HepG2 (cell line): ENCODE data around the gene ZNF540. TPM values are rescaled to one million over a fixed set of nuclear protein-coding genes. Genes with fewer than 3 reads are reported as not detected.

Source experiments
- ARHGAP35 ChIP-seq: sonication (generic); formaldehyde crosslinking; IDR thresholded peaks from 2 replicates; pipeline ENCODE4 v1.9.0; 2022; ENCODE audit warnings: mild to moderate bottlenecking, inconsistent platforms, moderate library complexity, missing genetic modification reagents, borderline replicate concordance
- BCL6 ChIP-seq: IDR thresholded peaks from 2 replicates; pipeline ENCODE4 v1.6.1; 2016; ENCODE audit warnings: missing genetic modification reagents, missing compliant biosample characterization
- HHEX ChIP-seq: IDR thresholded peaks from 2 replicates; pipeline ENCODE4 v1.6.1; 2016; ENCODE audit warnings: control low read depth
- NCOA1 ChIP-seq: sonication (generic); formaldehyde crosslinking; IDR thresholded peaks from 2 replicates; pipeline ENCODE4 v1.9.0; 2021; ENCODE audit warnings: missing genetic modification reagents
- NFATC3 ChIP-seq: sonication (generic); formaldehyde crosslinking; IDR thresholded peaks from 2 replicates; pipeline ENCODE4 v1.5.1; 2020; ENCODE audit warnings: mild to moderate bottlenecking, missing genetic modification reagents
- POLR2AphosphoS2 ChIP-seq: IDR thresholded peaks from 2 replicates; pipeline ENCODE4 v1.6.1; 2011; ENCODE audit warnings: low read depth, low read length, improper control_type of control experiment
- RBFOX2 ChIP-seq: fragments of 200-400 bp; formaldehyde crosslinking; IDR thresholded peaks from 2 replicates; pipeline ENCODE4 v1.6.1; 2017; ENCODE audit warnings: low read depth, mild to moderate bottlenecking, low read length
- TARDBP ChIP-seq: sonication (generic); formaldehyde crosslinking; IDR thresholded peaks from 2 replicates; pipeline ENCODE4 v1.8.0; 2022; ENCODE audit warnings: mild to moderate bottlenecking, missing genetic modification reagents
- ZNF260 ChIP-seq: sonication (generic); formaldehyde crosslinking; IDR thresholded peaks from 2 replicates; pipeline ENCODE4 v1.4.0; 2020; ENCODE audit warnings: missing genetic modification reagents, low read depth, mild to moderate bottlenecking, borderline replicate concordance
- ZNF331 ChIP-seq: sonication (generic); formaldehyde crosslinking; IDR thresholded peaks from 2 replicates; pipeline ENCODE4 v1.4.0; 2020; ENCODE audit warnings: missing genetic modification reagents
- ZNF335 ChIP-seq: sonication (generic); formaldehyde crosslinking; IDR thresholded peaks from 2 replicates; pipeline ENCODE4 v1.4.0; 2020; ENCODE audit warnings: missing genetic modification reagents
- ZNF546 ChIP-seq: sonication (generic); formaldehyde crosslinking; conservative IDR thresholded peaks from 2 replicates; pipeline ENCODE4 v1.8.1; 2023; ENCODE audit warnings: mild to moderate bottlenecking, missing genetic modification reagents
- ZNF589 ChIP-seq: sonication (generic); formaldehyde crosslinking; conservative IDR thresholded peaks from 2 replicates; pipeline ENCODE4 v1.8.0; 2022; ENCODE audit warnings: mild to moderate bottlenecking, moderate library complexity, missing genetic modification reagents
- ZNF772 ChIP-seq: sonication (generic); formaldehyde crosslinking; IDR thresholded peaks from 2 replicates; pipeline ENCODE4 v1.5.0; 2020; ENCODE audit warnings: mild to moderate bottlenecking, missing genetic modification reagents
- ZNF816 ChIP-seq: sonication (generic); formaldehyde crosslinking; IDR thresholded peaks from 2 replicates; pipeline ENCODE4 v1.8.0; 2022; ENCODE audit warnings: missing genetic modification reagents, mild to moderate bottlenecking, borderline replicate concordance
- ZNF839 ChIP-seq: sonication (generic); formaldehyde crosslinking; IDR thresholded peaks from 2 replicates; pipeline ENCODE4 v1.4.0; 2020; ENCODE audit warnings: missing genetic modification reagents, mild to moderate bottlenecking, borderline replicate concordance
- ZNF883 ChIP-seq: sonication (generic); formaldehyde crosslinking; IDR thresholded peaks from 2 replicates; pipeline ENCODE4 v1.5.1; 2020; ENCODE audit warnings: mild to moderate bottlenecking, missing genetic modification reagents; ENCODE audit errors: not compliant biosample characterization
- polyA plus RNA-seq, 8 experiments: library from polyadenylated mRNA; depleted of rRNA in 3 of 8; stranded (reverse) in 7 of 8; unstranded in 1 of 8; fragments of >200 nt; fragmentation: Illumina TruSeq in 4 of 8; extraction: Trizol in 4 of 8; gene quantifications; 2 replicates each; pipeline versions ENCODE4 v1.2.1 to v1.2.3, GENCODE V29; 2011 to 2016; ENCODE audit warnings: low read depth in 4 of 8, missing spikeins in 1 of 8, mixed read lengths in 1 of 8; ENCODE audit not compliant: insufficient read depth in 1 of 8
- total RNA-seq, 5 experiments: library from RNA; depleted of rRNA; stranded (reverse); fragments of >200 nt; fragmentation: Illumina TruSeq; extraction: Trizol; gene quantifications; 2 replicates each; pipeline ENCODE4 v1.2.3, GENCODE V29; 2016; ENCODE audit warnings: low read depth in 1 of 5
- TF ChIP-seq, protein P1 (sequence below): sonication (generic); formaldehyde crosslinking; IDR thresholded peaks from 2 replicates; pipeline ENCODE4 v1.4.0; 2020; ENCODE audit warnings: mild to moderate bottlenecking, low read depth, missing genetic modification reagents
- TF ChIP-seq, protein P2 (sequence below): sonication (generic); formaldehyde crosslinking; IDR thresholded peaks from 2 replicates; pipeline ENCODE4 v1.8.1; 2023; ENCODE audit warnings: mild to moderate bottlenecking, missing genetic modification reagents, borderline replicate concordance
- TF ChIP-seq, protein P3 (sequence below): sonication (generic); formaldehyde crosslinking; IDR thresholded peaks from 2 replicates; pipeline ENCODE4 v1.8.1; 2023; ENCODE audit warnings: mild to moderate bottlenecking, moderate library complexity, missing genetic modification reagents
- TF ChIP-seq, protein P4 (sequence below): sonication (generic); formaldehyde crosslinking; IDR thresholded peaks from 2 replicates; pipeline ENCODE4 v1.8.1; 2023; ENCODE audit warnings: missing genetic modification reagents, inconsistent platforms, borderline replicate concordance
- TF ChIP-seq, protein P5 (sequence below), 2 experiments: fragments of 450-650 bp in 1 of 2; sonication (generic) in 1 of 2; formaldehyde crosslinking; IDR thresholded peaks; 2 replicates each; pipeline versions ENCODE4 v1.5.0 to v1.8.0; 2020 to 2022; ENCODE audit warnings: mild to moderate bottlenecking in 1 of 2, missing genetic modification reagents in 1 of 2

ZNF540 gene
- total and polyA plus RNA-seq, 2 of the 13 experiments (the other 11 are each of a cell fraction or from before 2014, with no cell fraction given): 0.21 to 0.40 TPM

DNA sequence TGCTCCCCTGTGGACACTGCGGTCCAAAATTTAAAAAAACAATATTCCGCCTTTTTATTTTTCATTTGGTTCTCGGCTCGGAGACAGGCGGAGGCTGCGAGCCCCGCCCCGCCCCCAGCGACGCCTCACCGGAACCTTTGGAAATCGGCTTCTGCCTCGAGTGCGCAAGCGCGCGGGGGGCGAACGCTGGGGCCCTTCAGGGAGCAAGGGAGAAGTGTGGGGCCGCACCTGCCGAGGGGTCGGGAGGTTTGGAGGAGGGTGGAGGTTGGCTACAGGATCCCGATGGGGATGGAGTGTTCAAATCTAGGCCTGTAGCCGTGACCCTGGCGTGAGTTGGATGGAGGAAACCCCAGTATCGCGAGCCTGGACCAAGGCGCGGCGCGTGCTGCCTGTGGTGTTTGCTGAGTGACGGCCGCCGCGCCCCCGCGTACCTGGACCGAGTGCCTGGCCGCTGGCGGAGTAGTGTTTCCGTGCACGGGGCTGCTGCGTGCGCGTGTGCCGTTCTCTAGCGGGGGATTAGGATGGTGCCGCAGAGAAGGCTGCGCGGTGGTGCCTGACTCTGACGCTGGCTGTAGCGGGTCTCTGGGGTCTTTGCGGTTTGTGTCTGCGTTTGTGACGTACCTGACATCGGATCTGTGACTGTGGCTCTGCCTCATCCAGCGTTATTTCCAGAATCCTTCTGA lies 61.2 kb downstream of the ZNF540 start (continued):
- no peak for TF ChIP-seq ZNF260
- TF ChIP-seq, protein P1, sequence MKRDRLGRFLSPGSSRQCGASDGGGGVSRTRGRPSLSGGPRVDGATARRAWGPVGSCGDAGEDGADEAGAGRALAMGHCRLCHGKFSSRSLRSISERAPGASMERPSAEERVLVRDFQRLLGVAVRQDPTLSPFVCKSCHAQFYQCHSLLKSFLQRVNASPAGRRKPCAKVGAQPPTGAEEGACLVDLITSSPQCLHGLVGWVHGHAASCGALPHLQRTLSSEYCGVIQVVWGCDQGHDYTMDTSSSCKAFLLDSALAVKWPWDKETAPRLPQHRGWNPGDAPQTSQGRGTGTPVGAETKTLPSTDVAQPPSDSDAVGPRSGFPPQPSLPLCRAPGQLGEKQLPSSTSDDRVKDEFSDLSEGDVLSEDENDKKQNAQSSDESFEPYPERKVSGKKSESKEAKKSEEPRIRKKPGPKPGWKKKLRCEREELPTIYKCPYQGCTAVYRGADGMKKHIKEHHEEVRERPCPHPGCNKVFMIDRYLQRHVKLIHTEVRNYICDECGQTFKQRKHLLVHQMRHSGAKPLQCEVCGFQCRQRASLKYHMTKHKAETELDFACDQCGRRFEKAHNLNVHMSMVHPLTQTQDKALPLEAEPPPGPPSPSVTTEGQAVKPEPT: peak; percentile 22; the same call in 1 of the 2 replicates
- TF ChIP-seq HHEX (CRISPR knock-in tag): no peak
- TF ChIP-seq, protein P2, sequence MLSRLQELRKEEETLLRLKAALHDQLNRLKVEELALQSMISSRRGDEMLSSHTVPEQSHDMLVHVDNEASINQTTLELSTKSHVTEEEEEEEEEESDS (CRISPR knock-in tag): no peak; the same call in 1 of the 2 replicates
- 0 out of 2 replicates have a peak, but pooled peaks have one; percentile 16 for TF ChIP-seq ZNF589 (CRISPR knock-in tag)
- no peak for TF ChIP-seq BCL6 (CRISPR knock-in tag)
- peak; percentile 76 for TF ChIP-seq ZNF883 (CRISPR knock-in tag)
- TF ChIP-seq ZNF772 (CRISPR knock-in tag): peak; percentile 91; the same call in 1 of the 2 replicates
- TF ChIP-seq NFATC3 (CRISPR knock-in tag): no peak
- TF ChIP-seq TARDBP: 0 out of 2 replicates have a peak, but pooled peaks have one; percentile 39
- TF ChIP-seq ARHGAP35 (CRISPR knock-in tag): no peak
- TF ChIP-seq ZNF816: no peak
- TF ChIP-seq, protein P3, sequence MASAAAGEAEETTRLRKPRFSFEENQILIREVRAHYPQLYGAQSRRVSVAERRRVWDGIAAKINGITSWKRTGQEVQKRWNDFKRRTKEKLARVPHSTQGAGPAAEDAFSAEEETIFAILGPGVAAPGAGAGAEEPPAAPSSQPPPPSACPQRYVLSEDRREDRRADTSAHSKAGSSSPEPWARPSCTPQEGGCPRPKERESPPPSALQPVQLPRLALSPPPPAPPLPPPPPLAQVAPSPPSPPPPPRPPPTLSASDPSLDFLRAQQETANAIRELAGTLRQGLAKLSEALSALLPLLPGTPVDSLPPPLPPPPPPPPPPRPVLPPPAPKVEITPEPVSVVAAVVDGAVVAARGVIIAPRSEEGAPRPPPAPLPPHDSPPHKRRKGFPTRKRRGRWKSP: peak; percentile 86
- TF ChIP-seq, protein P4, sequence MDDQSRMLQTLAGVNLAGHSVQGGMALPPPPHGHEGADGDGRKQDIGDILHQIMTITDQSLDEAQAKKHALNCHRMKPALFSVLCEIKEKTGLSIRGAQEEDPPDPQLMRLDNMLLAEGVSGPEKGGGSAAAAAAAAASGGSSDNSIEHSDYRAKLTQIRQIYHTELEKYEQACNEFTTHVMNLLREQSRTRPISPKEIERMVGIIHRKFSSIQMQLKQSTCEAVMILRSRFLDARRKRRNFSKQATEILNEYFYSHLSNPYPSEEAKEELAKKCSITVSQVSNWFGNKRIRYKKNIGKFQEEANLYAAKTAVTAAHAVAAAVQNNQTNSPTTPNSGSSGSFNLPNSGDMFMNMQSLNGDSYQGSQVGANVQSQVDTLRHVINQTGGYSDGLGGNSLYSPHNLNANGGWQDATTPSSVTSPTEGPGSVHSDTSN (CRISPR knock-in tag): no peak
- no peak for TF ChIP-seq ZNF546 (CRISPR knock-in tag)
- peak; percentile 79; the same call in 1 of the 2 replicates for TF ChIP-seq ZNF839 (CRISPR knock-in tag)
- peak; percentile 76 for TF ChIP-seq RBFOX2
- no peak for TF ChIP-seq POLR2AphosphoS2
- TF ChIP-seq ZNF331 (CRISPR knock-in tag): peak; percentile 53
- TF ChIP-seq NCOA1 (CRISPR knock-in tag): peak; percentile 50
- TF ChIP-seq, protein P5, sequence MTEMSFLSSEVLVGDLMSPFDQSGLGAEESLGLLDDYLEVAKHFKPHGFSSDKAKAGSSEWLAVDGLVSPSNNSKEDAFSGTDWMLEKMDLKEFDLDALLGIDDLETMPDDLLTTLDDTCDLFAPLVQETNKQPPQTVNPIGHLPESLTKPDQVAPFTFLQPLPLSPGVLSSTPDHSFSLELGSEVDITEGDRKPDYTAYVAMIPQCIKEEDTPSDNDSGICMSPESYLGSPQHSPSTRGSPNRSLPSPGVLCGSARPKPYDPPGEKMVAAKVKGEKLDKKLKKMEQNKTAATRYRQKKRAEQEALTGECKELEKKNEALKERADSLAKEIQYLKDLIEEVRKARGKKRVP (CRISPR knock-in tag; IDR thresholded peaks at IDR 0.05): 0 out of 4 replicates have a peak, but pooled peaks of 1 of the 2 experiments have one; percentile 55
- TF ChIP-seq ZNF335 (CRISPR knock-in tag): no peak
